GM12891 (cell line): ENCODE measurements around the gene MAD2L2.

Source experiments
- DNase-seq: peaks from one replicate; pipeline ENCODE4 v3.0.0; 2011; ENCODE audit warnings: low spot score; ENCODE audit not compliant: insufficient read length
- FAIRE-seq: peaks from 2 replicates; lab custom pipeline; 2011; peaks lifted over from hg19 to GRCh38; lab: Jason Lieb, UNC
- PAX5 ChIP-seq: IDR thresholded peaks from 2 replicates; pipeline ENCODE4 v1.6.1; 2011; ENCODE audit warnings: low read length, moderate library complexity, mild to moderate bottlenecking; ENCODE audit not compliant: insufficient read depth, severe bottlenecking
- POLR2A ChIP-seq: IDR thresholded peaks from 2 replicates; pipeline ENCODE4 v1.6.1; 2011; ENCODE audit warnings: low read depth, low read length, control low read depth
- POLR2AphosphoS5 ChIP-seq: IDR thresholded peaks from 2 replicates; pipeline ENCODE4 v1.6.1; 2011; ENCODE audit warnings: low read depth, low read length, control low read depth
- POU2F2 ChIP-seq: IDR thresholded peaks from 2 replicates; pipeline ENCODE4 v1.6.1; 2011; ENCODE audit warnings: low read depth, mild to moderate bottlenecking, control low read depth, low read length, moderate library complexity
- SPI1 ChIP-seq: IDR thresholded peaks from 2 replicates; pipeline ENCODE4 v1.6.1; 2011; ENCODE audit warnings: low read depth, low read length, control low read depth
- TAF1 ChIP-seq: IDR thresholded peaks from 2 replicates; pipeline ENCODE4 v1.6.1; 2011; ENCODE audit warnings: low read depth, low read length, control low read depth

MAD2L2 gene

GRCh38 chr1:11673089-11673769 lies 7.7 kb downstream of the MAD2L2 start:
- FAIRE-seq (no peak), DNase-seq (no peak)
- TF ChIP-seq PAX5 (no peak), POU2F2 (no peak)

DNA sequence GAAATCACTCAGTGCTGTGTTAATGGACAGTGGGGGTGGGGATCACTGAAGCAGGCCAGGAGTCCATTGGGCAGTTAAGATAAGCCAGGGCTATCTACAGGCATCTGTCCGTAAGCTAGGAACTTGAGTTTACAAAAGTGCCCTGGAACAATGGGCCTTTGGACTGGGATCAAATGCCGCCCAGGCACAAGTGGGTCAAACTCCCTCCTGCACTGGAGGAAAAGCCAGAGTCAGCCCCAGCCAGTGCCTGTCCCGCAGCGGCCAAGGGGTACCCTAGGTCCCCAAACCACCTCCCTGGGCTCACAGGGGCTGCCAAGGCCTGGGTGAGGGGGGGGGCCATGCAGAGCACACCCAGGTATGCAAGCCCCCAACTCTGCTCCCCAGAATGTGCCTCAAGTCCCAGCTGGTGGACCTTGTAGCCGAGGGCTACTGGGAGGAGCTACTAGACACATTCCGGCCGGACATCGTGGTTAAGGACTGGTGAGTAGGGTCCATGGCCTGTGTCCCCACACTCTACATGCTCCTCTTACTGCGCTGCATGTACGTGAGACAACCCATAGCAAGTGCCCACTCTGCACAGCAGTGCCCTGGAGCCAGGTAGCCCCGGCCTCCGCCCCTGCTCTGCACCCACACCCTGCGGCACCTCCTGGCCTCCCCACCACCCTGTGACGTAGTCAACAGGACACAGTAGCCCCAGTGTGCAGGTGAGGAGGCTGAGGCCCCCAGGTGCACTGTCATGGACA lies 9.2 kb downstream of the MAD2L2 start:
- no peak for FAIRE-seq

GRCh38 chr1:11671205-11671543 lies 9.8 kb downstream of the MAD2L2 start:
- no peak for TF ChIP-seq POLR2AphosphoS5
- TF ChIP-seq PAX5, result no peak
- no peak for TF ChIP-seq SPI1
- no peak for TF ChIP-seq POLR2A
- TF ChIP-seq POU2F2, result no peak
- no peak for TF ChIP-seq TAF1
- no peak for FAIRE-seq
- DNase-seq, result no peak

More for the DNA sequence above, 9.2 kb downstream of the MAD2L2 start:
- DNase-seq, result no peak
- no peak for TF ChIP-seq PAX5
- no peak for TF ChIP-seq POU2F2
- no peak for TF ChIP-seq TAF1
- TF ChIP-seq POLR2A, result no peak
- no peak for TF ChIP-seq POLR2AphosphoS5
- no peak for TF ChIP-seq SPI1

DNA sequence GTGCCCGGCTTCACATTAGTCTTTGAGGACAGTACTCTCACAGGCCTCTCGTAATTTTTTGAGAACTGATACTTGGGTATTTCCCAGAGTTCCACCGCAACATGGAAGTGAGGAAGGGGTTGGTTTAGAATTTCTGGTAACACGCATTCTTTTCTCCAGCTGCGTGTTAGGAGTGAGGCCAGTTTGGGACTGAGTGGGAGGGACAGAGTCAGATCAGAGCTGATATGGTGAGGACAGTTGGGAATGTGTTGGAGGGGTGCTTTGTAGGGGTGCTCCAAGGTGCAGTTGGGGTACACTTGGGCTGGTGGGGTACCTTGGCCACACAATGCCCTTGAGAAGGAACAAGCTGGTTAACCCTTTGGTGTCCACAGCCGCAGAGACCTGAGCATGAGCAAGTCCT lies 10.2 kb downstream of the MAD2L2 start:
- DNase-seq (no peak), FAIRE-seq (peak; percentile 47)
- TF ChIP-seq SPI1, result peak; percentile 93
- TF ChIP-seq POLR2A, result no peak
- no peak for TF ChIP-seq POU2F2
- TF ChIP-seq POLR2AphosphoS5, result no peak
- no peak for TF ChIP-seq PAX5

- TF ChIP-seq SPI1 (no peak), POLR2AphosphoS5 (no peak), POU2F2 (no peak)
- FAIRE-seq (no peak), DNase-seq (no peak)
Observed at GRCh38 chr1:11668516-11668915, 12.4 kb downstream of the MAD2L2 start.

GRCh38 chr1:11664336-11665065 lies 16.4 kb downstream of the MAD2L2 start:
- FAIRE-seq, result peak; percentile 73
- TF ChIP-seq POLR2A, result no peak
- peak; percentile 69 for DNase-seq

DNA sequence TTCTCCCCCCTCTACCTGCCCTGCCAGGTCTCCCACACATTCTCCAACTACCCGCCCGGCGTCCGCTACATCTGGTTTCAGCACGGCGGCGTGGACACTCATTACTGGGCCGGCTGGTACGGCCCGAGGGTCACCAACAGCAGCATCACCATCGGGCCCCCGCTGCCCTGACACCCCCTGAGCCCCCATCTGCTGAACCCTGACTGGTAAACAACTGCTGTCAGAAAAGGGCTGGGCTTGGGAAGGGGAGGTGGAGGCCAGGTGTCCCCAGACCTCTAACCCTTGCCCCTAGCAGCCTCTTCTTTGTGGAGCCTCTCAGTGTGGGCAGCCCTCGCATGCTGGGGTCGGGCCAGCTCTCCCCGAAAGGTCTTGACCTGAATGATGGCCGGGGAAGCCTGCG lies 19.8 kb downstream of the MAD2L2 start:
- DNase-seq, result no peak
- FAIRE-seq, result no peak
- no peak for TF ChIP-seq POLR2AphosphoS5

- TF ChIP-seq POLR2A, result no peak
- FAIRE-seq (no peak), DNase-seq (no peak)
Observed at GRCh38 chr1:11659748-11660147, 21.2 kb downstream of the MAD2L2 start.

DNA sequence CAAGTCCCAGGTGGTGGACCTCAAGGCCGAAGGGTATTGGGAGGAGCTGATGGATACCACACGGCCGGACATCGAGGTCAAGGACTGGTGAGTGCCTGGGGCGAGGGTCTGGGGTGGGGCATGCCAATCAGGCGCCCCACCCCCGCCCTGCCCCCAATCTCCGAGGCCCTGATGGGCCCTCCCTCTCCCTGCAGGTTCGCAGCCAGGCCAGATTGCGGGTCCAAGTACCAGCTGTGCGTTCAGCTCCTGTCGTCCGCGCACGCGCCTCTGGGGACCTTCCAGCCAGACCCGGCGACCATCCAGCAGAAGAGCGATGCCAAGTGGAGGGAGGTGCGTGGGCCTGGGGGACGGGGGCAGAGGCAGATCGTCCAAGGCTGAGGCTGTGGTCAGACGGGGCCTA lies 22.4 kb downstream of the MAD2L2 start:
- no peak for DNase-seq
- FAIRE-seq, result no peak
- TF ChIP-seq POU2F2 (no peak), SPI1 (no peak), POLR2A (no peak), TAF1 (no peak), PAX5 (no peak), POLR2AphosphoS5 (no peak)

DNA sequence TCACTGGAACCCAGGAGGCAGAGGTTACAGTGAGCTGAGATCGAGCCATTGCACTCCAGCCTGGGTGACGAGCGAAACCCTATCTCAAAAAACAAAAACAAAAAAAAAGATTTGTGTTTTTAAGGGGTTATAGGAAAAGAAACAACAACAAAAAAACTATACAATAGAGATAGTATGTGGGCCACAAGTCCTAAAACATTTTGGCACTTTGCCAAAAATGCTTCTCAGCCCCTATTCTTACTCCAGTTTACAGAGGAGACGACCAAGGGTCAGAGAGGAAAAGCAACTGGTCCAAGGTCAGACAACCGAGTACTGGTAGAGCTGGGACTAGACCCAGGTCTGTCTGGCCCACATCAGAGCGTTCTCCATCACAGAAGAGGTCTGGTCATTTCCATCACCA lies 23.3 kb downstream of the MAD2L2 start:
- DNase-seq, result no peak
- FAIRE-seq, result no peak
- TF ChIP-seq TAF1, result no peak
- no peak for TF ChIP-seq POU2F2
- TF ChIP-seq PAX5, result no peak

GRCh38 chr1:11654939-11655808 lies 25.8 kb downstream of the MAD2L2 start:
- FAIRE-seq (peak; percentile 5), DNase-seq (peak; percentile 57)
- TF ChIP-seq POU2F2 (no peak), POLR2A (no peak), SPI1 (no peak), TAF1 (no peak), PAX5 (no peak), POLR2AphosphoS5 (no peak)
